Measurements from ENCODE around the gene MAPK1IP1L.
A peak's percentile ranks its signal among the peaks of the same experiment; 100 is the strongest.
"Not testable (repeated sequence)": the region's sequence is repeated elsewhere in the genome, so short reads cannot be mapped to it uniquely, and the experiment has no call there.

Gene MAPK1IP1L

DNA sequence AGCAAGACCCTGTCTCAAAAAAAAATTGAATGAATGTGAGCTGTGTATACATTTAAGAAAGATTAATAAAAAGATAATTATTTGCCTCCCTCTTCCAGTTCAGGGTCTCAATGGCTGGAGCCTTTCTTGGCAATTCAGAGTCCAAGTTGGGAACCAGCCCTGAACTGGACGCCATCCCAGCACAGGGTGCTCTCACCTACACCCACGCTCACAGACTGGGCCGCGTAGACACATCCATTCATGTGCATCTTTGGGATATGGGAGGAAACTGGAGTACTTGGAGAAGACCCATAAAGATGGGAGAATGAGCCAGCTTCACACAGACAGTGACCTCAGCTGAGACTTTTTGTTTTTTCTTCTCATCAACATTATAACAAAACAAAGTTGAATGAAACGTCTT, 6.5 kb downstream of the MAPK1IP1L start:
- no peak for DNase-seq (ENCODE audit: low read depth)

DNA sequence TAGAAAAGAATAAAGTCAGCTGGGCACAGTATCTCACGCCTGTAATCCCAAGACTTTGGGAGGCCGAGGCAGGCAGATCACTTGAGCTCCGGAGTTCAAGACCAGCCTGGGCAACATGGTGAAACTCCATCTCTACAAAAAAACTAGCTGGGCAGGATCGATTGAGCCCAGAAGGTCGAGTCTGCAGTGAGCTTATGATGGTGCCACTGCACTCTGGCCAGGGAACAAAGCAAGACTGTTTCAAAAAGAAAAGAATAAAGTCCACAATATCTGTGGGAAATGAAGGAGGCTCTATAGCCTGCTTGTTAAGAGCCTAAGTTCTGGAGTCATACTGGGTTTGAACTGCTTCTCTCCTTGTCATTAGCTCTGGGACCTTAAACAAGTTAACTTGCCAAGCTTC, 7.9 kb downstream of the MAPK1IP1L start:
- DNase-seq (ENCODE audit: low read depth): no peak

DNA sequence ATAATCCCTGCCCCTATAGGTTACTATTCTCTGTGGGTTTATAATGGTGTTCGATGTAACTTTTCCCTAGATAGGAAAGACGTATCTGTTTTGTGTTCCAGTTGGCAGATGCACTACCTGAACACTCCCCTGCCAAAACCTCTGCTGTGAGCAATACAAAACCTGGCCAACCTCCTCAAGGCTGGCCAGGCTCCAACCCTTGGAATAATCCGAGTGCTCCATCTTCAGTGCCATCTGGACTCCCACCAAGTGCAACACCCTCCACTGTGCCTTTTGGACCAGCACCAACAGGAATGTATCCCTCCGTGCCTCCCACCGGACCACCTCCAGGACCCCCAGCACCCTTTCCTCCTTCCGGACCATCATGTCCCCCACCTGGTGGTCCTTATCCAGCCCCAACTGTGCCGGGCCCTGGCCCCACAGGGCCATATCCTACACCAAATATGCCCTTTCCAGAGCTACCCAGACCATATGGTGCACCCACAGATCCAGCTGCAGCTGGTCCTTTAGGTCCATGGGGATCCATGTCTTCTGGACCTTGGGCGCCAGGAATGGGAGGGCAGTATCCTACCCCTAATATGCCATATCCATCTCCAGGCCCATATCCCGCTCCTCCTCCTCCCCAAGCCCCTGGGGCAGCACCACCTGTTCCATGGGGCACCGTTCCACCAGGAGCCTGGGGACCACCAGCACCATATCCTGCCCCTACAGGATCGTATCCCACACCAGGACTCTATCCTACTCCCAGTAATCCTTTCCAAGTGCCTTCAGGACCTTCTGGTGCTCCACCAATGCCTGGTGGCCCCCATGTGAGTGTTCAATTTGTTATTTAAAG, 11.3 kb downstream of the MAPK1IP1L start:
- DNase-seq (ENCODE audit: low read depth): no peak

DNA sequence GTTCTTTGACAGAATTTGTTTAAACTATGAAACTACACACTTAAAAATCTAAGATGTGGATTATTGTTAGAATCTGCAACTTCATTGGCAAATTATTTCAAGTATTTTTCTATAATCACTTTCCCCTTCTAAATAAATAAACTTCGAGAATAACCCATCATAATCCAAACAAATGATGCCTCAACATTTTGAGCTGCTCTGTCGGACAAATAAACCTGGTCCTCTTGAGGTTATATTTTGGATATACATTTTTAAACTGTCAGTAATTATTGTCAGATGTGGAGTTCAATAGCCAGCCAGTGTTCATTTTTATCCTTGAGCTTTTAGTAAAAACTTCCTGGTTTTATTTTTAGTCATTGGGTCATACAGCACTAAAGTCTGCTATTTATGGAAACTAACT, 13.4 kb downstream of the MAPK1IP1L start:
- DNase-seq (ENCODE audit: low read depth): not testable (repeated sequence)

DNA sequence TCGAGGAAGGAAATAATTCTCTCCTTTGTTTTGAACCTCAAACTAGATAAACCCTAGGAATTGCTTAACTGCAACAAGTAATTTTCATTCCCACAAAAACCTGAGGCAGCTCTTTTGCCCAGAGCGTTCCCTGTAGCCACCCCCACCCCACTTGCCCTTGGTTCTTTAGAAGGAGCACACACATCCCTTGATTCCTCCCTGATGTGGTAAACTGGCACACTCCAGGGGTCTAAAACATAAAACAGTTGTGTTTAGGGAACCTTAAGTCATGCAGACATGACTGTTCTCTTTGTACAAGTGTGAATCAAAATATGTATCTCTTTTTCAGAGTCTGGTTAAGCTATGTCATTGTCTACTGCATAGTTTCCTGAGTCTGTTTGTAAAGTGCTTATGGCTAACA, 14.0 kb downstream of the MAPK1IP1L start:
- no peak for DNase-seq (ENCODE audit: low read depth)

DNA sequence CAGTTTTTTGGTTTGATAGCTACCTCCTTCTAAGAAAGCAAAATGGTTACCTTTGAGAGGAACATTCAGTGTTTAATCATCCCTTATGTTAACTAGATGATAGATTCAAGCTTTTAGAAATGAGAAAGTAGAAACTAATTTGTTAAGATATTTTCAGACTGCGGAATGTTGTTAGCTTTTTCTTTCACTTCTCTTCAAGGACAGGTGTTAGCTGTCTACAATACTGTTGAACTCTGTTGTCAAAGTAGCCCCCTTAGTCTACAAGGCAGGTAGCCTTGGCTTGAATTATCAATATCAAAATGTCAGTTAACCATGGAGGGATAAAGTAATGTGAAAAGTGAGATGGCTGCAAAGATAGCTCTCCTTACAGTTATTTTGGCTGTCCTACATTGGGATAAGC, 14.8 kb downstream of the MAPK1IP1L start:
- no peak for DNase-seq (ENCODE audit: low read depth)

DNA sequence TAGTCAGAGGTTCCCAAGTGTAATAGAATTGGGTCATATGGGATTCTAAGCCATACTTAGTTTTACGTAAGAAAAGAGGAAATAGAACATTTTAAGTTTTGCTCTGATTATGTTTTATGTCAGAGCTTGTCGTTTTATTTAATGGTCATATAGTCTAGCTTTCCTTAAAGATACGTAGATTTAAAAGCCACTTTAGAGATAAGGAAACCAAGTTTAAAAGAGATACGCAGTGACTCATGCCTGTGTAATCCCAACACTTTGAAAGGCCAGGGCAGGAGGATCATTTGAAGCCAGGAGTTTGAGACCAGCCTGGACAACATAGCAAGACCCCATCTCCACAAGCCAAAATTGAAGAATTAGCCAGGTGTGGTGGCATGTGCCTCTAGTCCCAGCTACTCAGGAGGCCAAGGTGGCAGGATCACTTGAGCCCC, 19.5 kb downstream of the MAPK1IP1L start:
- no peak for DNase-seq (ENCODE audit: low read depth)

DNA sequence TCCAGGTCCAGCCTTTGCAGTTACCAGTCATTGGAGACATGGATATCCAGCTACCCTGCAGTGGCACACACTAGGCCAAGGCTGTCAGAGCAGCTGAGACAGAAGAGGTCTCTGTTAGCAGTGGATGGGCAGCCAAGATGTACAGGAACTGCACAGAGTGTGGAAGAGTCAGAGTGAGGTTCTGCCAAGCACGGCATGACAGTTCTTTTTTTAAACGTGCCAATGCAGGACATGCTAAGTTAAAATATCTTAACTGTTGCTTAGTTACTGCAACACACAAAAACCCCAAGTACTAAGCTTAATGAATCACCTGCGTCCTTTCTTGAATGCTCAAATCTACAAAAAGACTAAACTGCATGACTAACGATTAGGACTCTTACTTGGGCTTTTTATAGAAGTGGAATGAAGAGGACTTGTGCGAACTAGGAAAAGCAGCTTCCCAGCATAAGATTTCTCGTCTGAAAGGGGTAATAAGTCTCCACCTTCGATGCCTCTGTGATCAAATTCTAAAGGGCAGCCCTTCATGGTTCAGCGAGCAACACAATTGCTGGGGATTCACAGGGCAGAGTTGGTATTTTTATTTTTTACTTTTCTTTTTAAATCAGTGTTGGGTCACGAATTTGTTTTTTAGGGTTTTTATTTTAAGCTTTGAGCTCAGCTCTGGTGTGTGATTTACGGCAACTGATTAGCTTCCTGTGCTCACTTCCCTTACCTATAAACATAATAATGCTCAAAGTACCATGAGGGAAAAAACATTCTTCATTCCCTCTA, 20.6 kb downstream of the MAPK1IP1L start:
- DNase-seq (ENCODE audit: low read depth): peak; percentile 22

DNA sequence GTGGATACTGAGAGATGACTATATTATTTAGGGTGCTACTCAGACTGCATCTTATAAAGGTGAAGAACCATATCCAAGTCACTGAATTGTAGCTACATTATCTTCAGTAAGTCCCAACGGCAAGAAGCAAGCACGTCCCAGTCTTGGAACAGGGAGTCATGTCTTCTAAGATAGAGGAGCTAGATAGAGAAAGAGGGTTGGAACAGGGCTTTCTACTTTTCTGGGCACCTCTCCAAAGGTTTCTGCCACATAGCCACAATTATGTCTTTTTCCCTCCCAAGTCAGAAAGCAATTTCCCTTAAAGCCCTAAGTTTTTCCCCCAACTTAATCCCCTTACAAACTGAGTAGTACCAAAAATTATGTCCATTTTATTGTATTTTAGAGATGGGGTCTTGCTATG, 22.4 kb downstream of the MAPK1IP1L start:
- DNase-seq (ENCODE audit: low read depth): no peak

DNA sequence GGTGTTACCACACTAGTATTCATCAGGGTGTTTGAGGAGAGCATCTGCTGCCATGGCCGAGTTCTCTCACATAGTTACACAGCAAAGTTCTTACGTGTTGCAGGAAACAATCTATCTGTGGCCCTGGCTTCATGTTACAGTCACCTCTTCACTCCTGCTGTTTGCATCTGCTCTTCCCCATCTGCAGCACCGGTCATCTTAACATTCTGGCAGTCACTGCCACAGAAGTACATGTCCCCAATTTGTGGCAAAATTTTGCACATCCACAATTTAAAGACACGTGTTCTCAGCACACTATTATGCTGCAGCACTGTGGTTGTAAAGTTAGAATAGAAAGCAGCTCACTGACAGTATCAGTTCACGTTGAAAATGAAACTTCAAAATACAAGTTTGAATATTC, 23.2 kb downstream of the MAPK1IP1L start:
- no peak for DNase-seq (ENCODE audit: low read depth)

DNA sequence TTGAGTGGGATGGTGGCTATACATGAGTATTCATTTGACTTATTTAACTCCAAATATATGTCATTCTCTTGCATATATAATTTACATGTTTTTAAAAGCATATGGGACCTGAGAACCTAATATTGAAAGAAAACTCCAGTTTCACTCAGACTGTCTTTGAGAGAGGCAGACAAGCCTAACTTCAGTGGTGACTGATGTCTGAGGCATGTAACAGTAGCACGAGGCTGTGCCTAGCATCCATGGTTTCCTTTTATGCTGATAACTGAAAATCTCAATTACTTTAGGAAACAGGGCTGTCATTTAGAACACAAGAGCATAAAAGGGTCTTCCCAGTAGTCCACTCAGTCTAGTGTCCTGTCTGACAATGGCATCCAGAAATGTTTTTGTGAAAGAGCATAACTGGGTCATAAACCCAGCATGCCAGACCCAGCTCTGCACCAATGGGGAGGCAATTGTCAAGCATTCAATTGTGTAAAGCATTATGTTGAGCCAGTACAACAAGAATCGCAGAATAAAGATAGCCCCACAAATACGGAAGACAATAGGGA, 24.3 kb downstream of the MAPK1IP1L start:
- DNase-seq (ENCODE audit: low read depth): no peak

DNA sequence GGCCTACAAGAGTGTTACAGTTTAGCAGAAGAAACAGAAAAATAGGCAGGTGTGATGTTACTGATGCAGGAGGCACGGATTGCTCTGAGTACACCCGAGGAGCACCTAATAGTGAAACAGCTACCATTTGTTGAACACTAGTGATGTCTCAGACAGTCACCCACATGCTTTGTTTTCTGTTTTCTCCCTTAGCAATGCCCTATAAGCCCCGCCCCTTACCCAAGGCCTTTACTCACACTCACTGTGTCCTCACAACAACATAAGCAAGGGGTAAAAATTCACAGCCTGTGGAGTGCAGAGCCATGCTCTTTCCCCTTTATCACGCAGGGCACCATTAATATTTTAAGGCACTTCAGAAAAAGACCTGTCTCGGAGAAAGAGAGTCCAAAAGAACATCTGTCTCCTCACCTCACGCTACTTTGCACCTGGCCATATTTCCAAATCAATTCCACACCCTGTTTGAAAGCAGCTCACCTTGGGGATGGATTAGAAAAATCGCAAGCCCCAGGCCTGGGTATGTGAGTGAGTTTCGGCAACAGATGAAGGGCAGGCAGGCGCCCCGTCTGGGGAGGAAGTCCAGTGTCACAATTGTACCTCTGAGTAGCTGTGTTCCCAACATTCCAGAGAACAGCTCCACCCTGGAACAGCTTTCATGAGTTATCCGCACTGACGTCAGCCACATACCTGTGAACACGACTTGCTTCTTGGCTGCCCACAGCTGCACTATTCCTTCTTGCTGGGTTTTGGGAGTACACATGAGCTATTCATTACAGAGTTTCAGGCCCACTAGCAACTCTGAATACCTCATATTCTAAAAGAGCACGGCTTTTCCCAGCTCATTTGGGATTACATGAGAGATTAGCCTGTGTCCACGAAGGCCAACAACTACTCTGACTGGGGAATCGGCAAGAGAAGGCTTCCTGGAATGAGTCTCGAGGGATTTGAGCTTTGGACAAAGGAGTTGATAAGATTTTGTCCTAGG, 26.0 kb downstream of the MAPK1IP1L start:
- DNase-seq (ENCODE audit: low read depth): no peak

DNA sequence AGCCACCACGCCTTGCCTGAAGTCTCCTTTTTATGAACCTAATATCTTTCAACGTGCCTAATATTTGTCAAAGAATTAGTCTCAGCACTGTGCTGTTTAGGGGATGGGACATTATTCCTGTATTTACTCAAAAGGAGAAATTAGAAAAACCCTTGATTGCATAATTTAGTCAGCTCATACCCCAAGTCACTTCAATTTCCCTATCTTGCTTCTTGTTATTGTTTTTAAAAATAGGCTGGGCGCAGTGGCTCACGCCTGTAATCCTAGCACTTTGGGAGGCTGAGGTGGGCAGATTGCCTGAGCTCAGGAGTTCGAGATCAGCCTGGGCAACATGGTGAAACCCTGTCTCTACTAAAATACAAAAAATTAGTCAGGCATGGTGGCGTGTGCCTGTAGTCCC, 28.5 kb downstream of the MAPK1IP1L start:
- not testable (repeated sequence) for DNase-seq (ENCODE audit: low read depth)

DNA sequence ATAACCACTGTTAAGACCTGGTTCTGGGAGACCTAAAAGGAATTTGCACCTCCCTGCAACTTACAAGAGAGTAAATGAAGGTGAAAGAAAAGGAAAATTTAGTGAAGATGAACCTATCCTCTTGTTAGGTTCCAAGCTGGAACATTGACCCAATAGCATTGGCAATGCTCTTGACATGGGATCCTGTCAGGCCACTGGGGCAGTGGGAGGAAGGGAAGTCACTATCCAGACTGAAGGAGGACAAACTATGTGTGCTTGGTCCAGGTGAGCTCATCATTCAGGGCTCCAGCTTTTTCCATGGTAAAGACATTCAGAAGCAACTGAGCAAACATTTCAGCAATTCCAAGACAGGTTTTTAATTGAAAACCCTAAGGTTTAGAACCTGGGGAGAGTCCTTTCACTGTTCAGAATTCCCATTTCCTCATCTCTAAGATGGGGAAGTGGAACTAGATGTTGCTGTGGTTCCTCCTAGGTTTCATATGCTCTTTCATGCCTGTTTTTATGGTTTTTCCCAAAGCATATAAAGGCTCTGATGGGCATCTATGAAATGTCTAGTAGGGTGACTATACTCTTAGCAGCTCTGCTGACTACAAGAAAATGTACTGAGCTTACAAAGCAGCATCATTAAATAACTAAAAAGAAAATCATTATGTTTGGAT, 33.1 kb downstream of the MAPK1IP1L start:
- no peak for DNase-seq (ENCODE audit: low read depth)

DNA sequence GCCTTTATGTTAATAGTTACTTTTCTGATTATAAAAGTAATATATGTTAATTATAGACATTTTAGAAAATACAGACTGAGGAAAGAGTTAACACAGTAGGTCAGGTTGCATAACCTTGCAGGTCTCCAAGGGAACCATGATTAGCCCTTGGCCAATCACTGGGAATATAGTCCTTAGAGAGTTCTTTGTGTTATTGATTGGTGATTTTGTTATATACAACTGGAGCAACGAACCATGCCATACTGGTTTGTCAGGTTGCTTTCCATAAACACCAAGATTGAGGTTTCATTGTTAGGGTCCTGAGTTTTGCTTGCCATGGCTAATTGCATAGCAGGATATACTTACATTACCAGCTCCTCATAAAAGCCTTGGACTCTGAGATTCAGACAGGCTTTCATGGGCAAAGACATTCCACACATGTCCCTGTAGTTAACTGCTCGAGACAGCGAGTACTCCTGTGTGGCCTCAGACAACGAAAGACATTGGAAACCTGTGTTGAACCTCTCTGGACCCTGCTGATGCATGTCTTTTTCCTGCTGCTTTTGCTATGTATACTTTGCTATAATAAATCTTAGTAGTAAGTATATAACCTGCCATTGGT, 33.7 kb downstream of the MAPK1IP1L start:
- DNase-seq (ENCODE audit: low read depth): no peak

DNA sequence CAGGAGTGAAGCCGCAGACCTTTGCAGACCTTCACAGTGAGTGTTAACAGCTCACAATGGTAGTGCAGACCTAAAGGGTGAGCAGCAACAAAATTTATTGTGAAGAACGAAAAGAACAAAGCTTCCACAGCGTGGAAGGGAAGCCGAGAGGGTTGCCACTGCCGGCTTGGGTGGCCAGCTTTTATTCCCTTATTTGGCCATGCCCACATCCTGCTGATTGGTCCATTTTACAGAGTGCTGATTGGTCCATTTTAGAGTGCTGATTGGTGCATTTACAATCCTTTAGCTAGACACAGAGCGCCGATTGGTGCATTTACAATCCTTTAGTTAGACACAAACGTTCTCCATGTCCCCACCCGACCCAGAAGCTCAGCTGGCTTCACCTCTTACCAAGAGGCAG, 35.5 kb downstream of the MAPK1IP1L start:
- DNase-seq (ENCODE audit: low read depth): no peak

DNA sequence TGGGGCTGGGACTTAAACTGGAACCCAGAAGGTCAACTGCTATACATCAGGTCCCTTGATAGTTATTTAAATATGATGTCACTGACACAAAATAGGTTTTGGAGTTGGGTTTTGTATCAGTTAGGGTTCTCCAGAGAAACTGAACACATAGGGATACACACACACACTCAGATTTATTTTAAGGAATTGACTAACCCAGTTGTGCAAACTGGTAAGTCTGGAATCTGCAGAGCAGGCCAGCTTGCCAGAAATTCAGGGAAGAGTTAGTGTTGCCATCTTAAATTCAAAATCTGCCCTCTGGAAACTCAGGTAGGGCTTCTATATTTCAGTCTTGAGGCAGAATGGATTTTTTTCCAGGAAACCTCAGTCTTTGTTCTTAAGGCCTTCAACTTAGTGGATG, 36.9 kb downstream of the MAPK1IP1L start:
- no peak for DNase-seq (ENCODE audit: low read depth)

DNA sequence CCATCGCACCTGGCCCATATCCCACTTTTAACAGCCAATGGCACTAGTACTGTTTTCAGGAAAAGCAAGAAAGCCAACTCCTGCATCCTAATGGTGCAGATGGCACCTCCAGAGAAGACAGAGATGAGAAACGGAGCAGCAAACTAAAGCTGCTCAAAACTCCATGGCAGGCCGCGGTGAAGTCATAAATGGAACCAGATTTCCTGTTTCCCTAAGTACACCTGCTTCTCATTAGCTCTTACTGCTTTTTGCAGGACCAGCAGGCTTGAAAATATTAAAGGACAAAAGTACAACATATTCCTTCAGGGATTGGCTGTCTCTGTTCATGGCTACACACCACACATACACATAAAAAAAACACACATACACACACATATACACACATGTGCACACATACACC, 40.9 kb downstream of the MAPK1IP1L start:
- no peak for DNase-seq (ENCODE audit: low read depth)

DNA sequence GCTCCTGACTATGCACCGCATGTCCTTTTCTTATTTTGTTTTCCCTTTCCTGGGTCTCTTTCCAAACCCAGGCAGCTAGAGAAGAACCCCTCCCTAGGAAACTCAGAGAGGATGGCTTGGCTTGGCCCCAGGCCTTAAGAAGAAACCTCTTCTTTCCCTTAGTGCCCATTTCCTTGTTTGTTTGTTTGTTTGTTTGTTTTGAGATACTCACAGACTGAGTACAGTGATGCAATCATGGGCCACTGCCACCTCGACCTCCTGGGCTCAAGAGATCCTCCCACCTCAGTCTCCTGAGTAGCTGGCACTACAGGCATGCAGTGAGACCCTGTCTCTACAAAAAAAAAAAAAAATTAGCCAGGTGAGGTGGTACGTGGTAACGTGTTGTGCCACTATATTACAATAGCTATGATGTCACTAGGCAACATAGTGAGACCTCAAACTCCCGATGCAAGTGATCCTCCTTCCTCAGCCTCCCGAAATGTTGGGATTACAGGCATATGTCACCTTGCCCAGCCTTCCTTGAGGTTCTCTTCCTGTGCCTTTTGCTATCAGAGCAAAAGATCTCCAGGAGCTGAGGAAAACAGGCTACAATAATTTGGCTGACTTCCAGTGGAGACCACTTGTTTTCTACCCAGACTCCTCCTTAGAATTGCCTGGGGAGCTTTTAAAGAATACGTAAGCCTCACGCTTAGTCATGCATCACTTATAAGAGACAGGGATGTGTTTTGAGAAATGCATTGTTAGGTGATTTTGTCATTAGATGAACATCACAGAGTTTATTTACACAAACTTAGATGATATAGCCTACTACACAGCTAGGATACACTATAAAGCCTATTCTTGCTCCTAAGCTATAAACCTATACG, 43.1 kb downstream of the MAPK1IP1L start:
- DNase-seq (ENCODE audit: low read depth): no peak

Measured in activated T-cell treated with anti-CD3 and anti-CD28 coated beads for 48 hours (primary cell).